B cell (primary cell): ENCODE measurements around the gene NCK2. TPM values are rescaled to one million over a fixed set of nuclear protein-coding genes. Genes with fewer than 3 reads are reported as not detected.

Source experiments
- ATAC-seq: fragments of 200-7000 bp; cut with Tn5 transposase; one replicate; pipeline ENCODE4 v1.10.0; 2021; ENCODE audit warnings: low read depth, mild to moderate bottlenecking, moderate number of reproducible peaks, moderate library complexity
- CTCF ChIA-PET: fragments of 350-600 bp; sonication (Branson Sonifier 250); formaldehyde crosslinking; loops from one replicate; lab custom pipeline; 2021; ENCODE audit warnings: antibody characterized with exemption, inconsistent platforms; lab: Charles Lee
- POLR2A ChIA-PET: fragments of 350-600 bp; sonication (Branson Sonifier 250); formaldehyde crosslinking; loops from one replicate; lab custom pipeline; 2021; ENCODE audit warnings: antibody characterized with exemption; lab: Charles Lee
- DNase-seq: peaks from one replicate; pipeline ENCODE4 v3.0.0; 2013
- H2AFZ ChIP-seq: 2 replicates; pipeline ENCODE4 v1.6.1; 2012; ENCODE audit warnings: mild to moderate bottlenecking, low read depth, low read length; ENCODE audit not compliant: insufficient read depth, poor library complexity, severe bottlenecking
- H3K27ac ChIP-seq, 2 donors: 1 replicate in 1 of 2; 2 replicates in 1 of 2; pipeline ENCODE4 v1.5.1; 2012 to 2013; ENCODE audit warnings: low read length in 2 of 2, mild to moderate bottlenecking in 2 of 2, moderate library complexity in 1 of 2
- H3K27me3 ChIP-seq, 4 experiments: fragments of 200-600 bp in 1 of 4; sonication (generic) in 1 of 4; replicated peaks in 1 of 4; 1 replicate in 2 of 4; 2 replicates in 2 of 4; pipeline versions ENCODE4 v1.6.1 to v1.7.0; 2013 to 2016; ENCODE audit warnings: low read length in 3 of 4, mild to moderate bottlenecking in 2 of 4, mixed read lengths in 1 of 4, moderate library complexity in 1 of 4; ENCODE audit not compliant: insufficient read depth in 4 of 4, control insufficient read depth in 3 of 4; ENCODE audit errors: control extremely low read depth in 1 of 4
- H3K36me3 ChIP-seq, 2 experiments: replicated peaks in 1 of 2; 1 replicate in 1 of 2; 2 replicates in 1 of 2; pipeline versions ENCODE4 v1.6.1 to v1.7.1; 2013; ENCODE audit warnings: low read length in 1 of 2; ENCODE audit not compliant: insufficient read depth in 2 of 2, control insufficient read depth in 1 of 2; ENCODE audit errors: control extremely low read depth in 1 of 2, extremely low read depth in 1 of 2
- H3K4me1 ChIP-seq, 2 donors: fragments of 200-600 bp in 1 of 2; sonication (generic) in 1 of 2; 1 replicate in 1 of 2; 2 replicates in 1 of 2; pipeline versions ENCODE4 v1.5.1 to v1.6.1; 2013 to 2017; ENCODE audit warnings: low read length in 2 of 2; ENCODE audit not compliant: control insufficient read depth in 2 of 2, insufficient read depth in 2 of 2
- H3K4me2 ChIP-seq: replicated peaks from 2 replicates; pipeline ENCODE3; 2012; ENCODE audit warnings: mild to moderate bottlenecking, low read depth, low read length; ENCODE audit not compliant: poor library complexity, severe bottlenecking
- H3K4me3 ChIP-seq, 5 experiments: fragments of 200-600 bp in 1 of 5; sonication (generic) in 1 of 5; 1 replicate in 3 of 5; 2 replicates in 2 of 5; pipeline versions ENCODE4 v1.5.1 to v1.7.0; 2011 to 2016; ENCODE audit warnings: low read length in 4 of 5, mild to moderate bottlenecking in 4 of 5, low read depth in 2 of 5, control low read depth in 1 of 5, moderate library complexity in 1 of 5; ENCODE audit not compliant: insufficient read depth in 1 of 5; ENCODE audit errors: control extremely low read depth in 1 of 5, extremely low read depth in 1 of 5
- H3K79me2 ChIP-seq: fragments of 200-600 bp; sonication (generic); one replicate; pipeline ENCODE4 v1.6.0; 2016; ENCODE audit warnings: low read length; ENCODE audit not compliant: control insufficient read depth, insufficient read depth
- H3K9ac ChIP-seq: fragments of 200-600 bp; sonication (generic); 2 replicates; pipeline ENCODE4 v1.6.1; 2017; ENCODE audit warnings: mild to moderate bottlenecking, low read length, moderate library complexity
- H3K9me3 ChIP-seq, 3 donors: one replicate each; pipeline versions ENCODE4 v1.6.1 to v1.7.1; 2013; ENCODE audit warnings: low read length in 2 of 3; ENCODE audit not compliant: control insufficient read depth in 2 of 3, insufficient read depth in 1 of 3; ENCODE audit errors: control extremely low read depth in 1 of 3
- H4K20me1 ChIP-seq: 2 replicates; pipeline ENCODE4 v1.6.0; 2012; ENCODE audit warnings: mild to moderate bottlenecking, low read length; ENCODE audit not compliant: insufficient read depth, control insufficient read depth, poor library complexity, severe bottlenecking
- H3K27ac Mint-ChIP-seq: one replicate; pipeline ENCODE4 v1.8.0; 2021; ENCODE audit warnings: mixed read lengths
- H3K27me3 Mint-ChIP-seq: one replicate; pipeline ENCODE4 v1.8.0; 2021; ENCODE audit warnings: mixed read lengths
- H3K4me1 Mint-ChIP-seq: one replicate; pipeline ENCODE4 v1.8.0; 2021; ENCODE audit warnings: mixed read lengths
- H3K4me3 Mint-ChIP-seq: one replicate; pipeline ENCODE4 v1.8.0; 2021; ENCODE audit warnings: mixed read lengths
- H3K9me3 Mint-ChIP-seq: one replicate; pipeline ENCODE4 v1.8.0; 2022; ENCODE audit warnings: mixed read lengths; ENCODE audit not compliant: insufficient read depth
- CTCF ChIP-seq: fragments of 200-600 bp; IDR thresholded peaks from one replicate; pipeline ENCODE4 v1.8.0; 2022; ENCODE audit warnings: antibody characterized with exemption, mild to moderate bottlenecking
- EZH2 ChIP-seq: IDR thresholded peaks from 2 replicates; pipeline ENCODE4 v1.6.1; 2012; ENCODE audit warnings: borderline replicate concordance, low read depth, mild to moderate bottlenecking, moderate library complexity, low read length; ENCODE audit not compliant: insufficient read depth, poor library complexity, severe bottlenecking
- WGBS: methylation state at CpG from one replicate; pipeline ENCODE4 v1.1.5; 2013; ENCODE audit warnings: missing lambda C conversion rate; ENCODE audit not compliant: insufficient coverage; 5-methylcytosine and 5-hydroxymethylcytosine counted together
- intact Hi-C: fragments of 100-400 bp; cut with micrococcal nuclease; formaldehyde crosslinking; loops from one replicate; pipeline ENCODE4 v1.10.0; 2022
- polyA plus RNA-seq: library from polyadenylated mRNA; depleted of rRNA; stranded (reverse); fragments of >200 nt; gene quantifications from 2 replicates; pipeline ENCODE4 v1.2.3, GENCODE V29; 2012
- total RNA-seq, 2 donors: library from RNA; stranded (reverse); fragments of 120-200 nt in 1 of 2; gene quantifications; 1 replicate in 1 of 2; 2 replicates in 1 of 2; pipeline versions ENCODE4 v1.2.3 to v1.2.4, GENCODE V29; 2013 to 2022

Gene NCK2
- total and polyA plus RNA-seq, 2 donors (not counting 1 experiment from before 2014, with no cell fraction given) = 64.2 to 72.3 TPM

- H2AFZ ChIP-seq = no peak overlapping the region
- ChIA-PET POLR2A (interaction anchor here (0.5 to 0.9 kb wide), 3 partner anchors 11 to 928 kb away, joined by 3 to 9 read pairs (median 9); no protein-coding TSS in a partner anchor), CTCF (interaction anchor here (1.0 to 4.9 kb wide), 4 partner anchors 10 to 95 kb away, joined by 3 to 47 read pairs (median 4); no protein-coding TSS in a partner anchor)
- peaks cover 84 to 89% of the 10 kb centered on the region in 2 donors for H3K4me1 ChIP-seq
- intact Hi-C loops = no loop called here
- Mint-ChIP-seq H3K9me3 (no peaks in the 10 kb centered on the region), H3K27me3 (no peaks in the 10 kb centered on the region), H3K27ac (peak overlapping the region; percentile 73), H3K4me1 (peaks cover 85% of the 10 kb centered on the region), H3K4me3 (no peak overlapping the region)
- H3K4me3 ChIP-seq = no peak overlapping the region
- ATAC-seq (no peak), DNase-seq (no peak)
- no peak overlapping the region for H3K9ac ChIP-seq
- peaks cover 0 to 28% of the 10 kb centered on the region in 2 experiments for H3K36me3 ChIP-seq
- H3K27me3 ChIP-seq = no peaks in the 10 kb centered on the region
- 67% methylated on average over 1 of the region's 5 CpGs for WGBS
- H3K9me3 ChIP-seq = no peaks in the 10 kb centered on the region
- H4K20me1 ChIP-seq = peaks cover 43% of the 10 kb centered on the region
- H3K4me2 ChIP-seq = peak overlapping the region; percentile 23
- H3K27ac ChIP-seq = peak overlapping the region; percentile 91 to 95
- H3K79me2 ChIP-seq = peaks cover 95% of the 10 kb centered on the region
- no peak for TF ChIP-seq CTCF
- TF ChIP-seq EZH2 = no peak
Observed at GRCh38 chr2:105779394-105779793, 34.7 kb downstream of the NCK2 start.

- peak overlapping the region; percentile 54 for H3K27ac Mint-ChIP-seq
- WGBS = 85% methylated on average over 5 of the region's 5 CpGs
Observed at GRCh38 chr2:105780606-105781005, 35.9 kb downstream of the NCK2 start.

More at GRCh38 chr2:105780606-105781005, 35.9 kb downstream of the NCK2 start:
- Histone ChIP-seq H3K4me3 (no peak overlapping the region), H3K36me3 (peaks cover 0 to 36% of the 10 kb centered on the region in 2 experiments), H3K9ac (no peak overlapping the region), H3K27ac (peak overlapping the region; percentile 17 to 91), H3K79me2 (peaks cover 95% of the 10 kb centered on the region), H2AFZ (no peak overlapping the region), H3K4me2 (peak overlapping the region; percentile 20), H3K9me3 (no peaks in the 10 kb centered on the region), H3K4me1 (peaks cover 75 to 82% of the 10 kb centered on the region in 2 donors), H4K20me1 (peaks cover 47% of the 10 kb centered on the region), H3K27me3 (no peaks in the 10 kb centered on the region)
- Mint-ChIP-seq H3K4me1 (peaks cover 79% of the 10 kb centered on the region), H3K9me3 (no peaks in the 10 kb centered on the region), H3K4me3 (no peak overlapping the region), H3K27me3 (no peaks in the 10 kb centered on the region)
- ChIA-PET CTCF (no interaction called here), POLR2A (no interaction called here)
- ATAC-seq = no peak
- no peak for DNase-seq
- intact Hi-C loops = no loop called here
- TF ChIP-seq CTCF = no peak
- TF ChIP-seq EZH2 = no peak
